Activated CD4-positive, alpha-beta T cell treated with anti-CD3 and anti-CD28 coated beads for 48 hours (primary cell): ENCODE results near the gene RNU6-9.

Experiments used
- DNase-seq: peaks from one replicate; pipeline ENCODE4 v3.0.0-alpha.2; 2020

The RNU6-9 gene

GRCh38 chr19:899336-900042, 6.2 kb downstream of the RNU6-9 start:
- DNase-seq: no peak

GRCh38 chr19:900043-900301, 6.7 kb downstream of the RNU6-9 start:
- DNase-seq: peak; percentile 22

DNA sequence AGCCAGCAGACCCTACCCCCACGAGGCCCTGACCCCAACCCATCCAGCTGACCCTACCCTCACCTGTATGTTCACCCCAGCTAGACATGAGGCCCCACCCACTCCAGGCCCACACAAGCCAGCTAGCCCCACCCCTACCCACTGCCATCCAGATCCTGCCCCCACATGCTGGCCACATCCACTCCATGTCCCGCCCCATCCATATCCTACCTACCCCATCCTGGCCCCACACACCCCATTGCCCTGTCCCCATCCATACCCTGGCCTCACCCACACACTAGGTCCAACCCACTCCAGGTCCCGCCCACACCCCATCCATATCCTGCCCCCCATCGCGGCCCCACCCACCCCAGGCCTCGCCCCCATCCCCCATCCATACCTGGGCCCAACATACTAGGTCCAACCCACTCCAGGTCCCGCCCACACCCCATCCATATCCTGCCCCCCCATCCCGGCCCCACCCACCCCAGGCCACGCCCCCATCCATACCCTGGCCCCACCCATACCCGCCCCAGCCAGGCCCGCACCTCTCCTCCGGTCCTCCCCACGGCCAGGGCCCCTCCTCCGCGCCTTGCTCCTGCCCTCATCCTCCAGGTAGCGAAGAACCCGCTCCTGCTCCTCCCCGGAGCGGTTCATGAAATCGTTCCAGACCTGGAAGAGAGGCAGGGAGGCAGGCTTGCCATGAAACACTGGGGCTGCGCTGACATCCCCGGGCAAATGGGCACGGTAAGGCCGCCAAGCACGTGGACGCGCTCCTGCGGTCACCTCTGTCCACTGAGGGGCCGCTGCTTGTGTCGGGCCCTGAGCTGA, 7.2 kb downstream of the RNU6-9 start:
- peak; percentile 40 for DNase-seq

DNA sequence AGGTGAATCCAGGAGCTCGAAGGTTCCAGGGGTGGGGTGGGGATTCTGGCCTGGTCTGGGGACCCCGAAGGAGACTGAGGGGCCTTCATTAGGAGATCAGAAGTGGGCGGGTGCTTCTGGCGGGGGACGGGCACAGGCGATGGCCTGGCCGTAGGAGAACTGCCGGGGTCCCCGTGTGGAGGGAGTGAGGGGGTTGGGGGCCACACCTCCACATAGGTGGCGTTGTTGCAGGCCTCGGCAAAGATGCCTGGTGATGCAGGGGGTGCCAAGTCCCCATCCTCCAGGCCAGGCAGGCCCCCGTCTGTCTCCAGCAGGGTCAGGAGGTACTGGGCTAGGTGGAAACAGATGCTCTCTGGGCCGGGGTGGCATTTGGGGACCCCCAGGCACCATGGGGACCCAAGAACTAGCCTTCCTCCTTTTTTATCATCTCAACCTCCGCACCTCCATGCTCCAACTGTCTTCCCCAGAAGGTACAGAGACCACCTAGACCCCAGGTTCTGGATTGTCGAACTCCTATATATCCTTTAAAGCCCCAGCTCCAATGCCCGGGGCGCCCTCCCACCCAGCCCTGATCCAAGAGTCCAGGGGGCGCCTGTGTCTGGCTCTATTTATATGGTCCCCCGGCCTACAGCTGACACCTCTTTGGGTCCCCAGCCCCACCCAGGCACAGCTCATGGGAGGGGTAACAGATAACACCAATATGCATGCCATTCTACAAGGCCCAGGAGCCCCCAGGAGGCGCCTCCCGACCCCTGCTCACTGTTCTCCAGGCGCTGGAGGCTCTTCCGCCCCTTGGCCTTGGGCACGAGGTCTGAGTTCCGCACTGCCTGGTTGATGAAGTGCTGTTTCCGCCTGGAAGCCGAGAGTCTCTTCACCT, 8.2 kb downstream of the RNU6-9 start:
- no peak for DNase-seq

DNA sequence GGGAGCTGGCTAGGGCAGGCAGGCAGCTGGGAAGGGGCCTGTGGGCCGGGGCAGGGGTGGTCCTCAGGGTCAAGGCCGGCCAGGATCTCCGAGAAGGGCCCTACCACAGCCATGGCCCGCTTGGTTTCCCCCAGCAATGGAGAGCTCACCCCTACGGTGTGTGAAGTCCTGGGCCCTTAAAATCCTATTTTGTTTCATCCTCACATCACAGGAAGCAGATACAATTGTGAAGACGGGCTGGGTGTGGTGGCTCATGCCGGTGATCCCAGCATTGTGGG, 8.7 kb downstream of the RNU6-9 start:
- no peak for DNase-seq

DNA sequence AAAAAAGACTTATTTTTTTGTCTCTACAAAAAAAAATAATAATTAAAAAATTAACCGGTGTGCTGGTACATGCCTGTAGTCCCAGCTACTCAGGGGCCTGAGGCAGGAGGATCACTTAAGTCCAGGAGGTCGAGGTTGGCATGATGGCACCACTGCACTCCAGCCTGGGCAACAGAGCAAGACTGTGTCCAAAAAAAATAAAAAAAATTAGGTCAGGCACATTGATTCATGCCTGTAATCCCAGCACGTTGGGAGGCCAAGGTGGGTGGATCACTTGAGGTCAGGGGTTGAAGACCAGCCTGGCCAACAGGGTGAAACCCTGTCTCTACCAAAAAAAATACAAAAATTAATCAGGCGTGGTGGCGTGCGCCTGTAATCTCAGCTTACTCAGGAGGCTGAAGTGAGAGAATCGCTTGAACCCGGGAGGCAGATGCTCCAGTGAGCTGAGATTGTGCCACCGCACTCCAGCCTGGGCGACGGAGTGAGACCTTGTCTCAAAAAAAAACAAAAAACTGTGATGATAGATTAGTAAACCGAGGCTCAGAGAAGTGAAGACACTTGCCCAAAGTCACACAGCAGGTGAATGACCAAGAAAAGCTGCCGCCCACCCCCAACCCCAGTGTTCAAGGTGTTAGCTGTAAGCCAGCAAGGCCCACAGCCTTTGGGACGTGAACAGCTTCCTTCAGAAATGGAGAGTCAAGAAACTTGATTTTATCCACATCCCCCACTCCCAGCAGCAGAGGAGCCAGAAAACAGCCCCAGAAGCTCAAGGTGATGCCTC, 9.4 kb downstream of the RNU6-9 start:
- no peak for DNase-seq

GRCh38 chr19:903266-903797, 10.0 kb downstream of the RNU6-9 start:
- no peak for DNase-seq

GRCh38 chr19:904545-904944, 11.3 kb downstream of the RNU6-9 start:
- DNase-seq: no peak

DNA sequence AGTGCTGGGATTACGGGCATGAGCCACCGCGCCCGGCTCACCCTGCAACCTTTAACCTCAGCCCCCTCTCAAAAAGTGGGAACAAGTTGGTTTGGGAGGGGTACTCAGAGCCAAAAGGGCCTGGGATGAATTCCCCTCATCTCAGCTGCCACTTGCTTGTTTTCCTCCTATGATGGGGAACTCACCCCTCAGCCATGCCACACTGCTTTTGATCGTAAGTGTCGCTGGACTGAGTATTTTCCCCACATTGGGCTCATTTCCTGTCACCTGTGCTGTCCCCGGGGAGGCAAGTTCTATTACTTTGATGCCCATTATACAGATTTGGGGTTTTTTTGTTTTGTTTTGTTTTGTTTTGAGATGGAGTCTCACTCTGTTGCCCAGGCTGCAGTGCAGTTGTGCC, 13.2 kb downstream of the RNU6-9 start:
- no peak for DNase-seq

DNA sequence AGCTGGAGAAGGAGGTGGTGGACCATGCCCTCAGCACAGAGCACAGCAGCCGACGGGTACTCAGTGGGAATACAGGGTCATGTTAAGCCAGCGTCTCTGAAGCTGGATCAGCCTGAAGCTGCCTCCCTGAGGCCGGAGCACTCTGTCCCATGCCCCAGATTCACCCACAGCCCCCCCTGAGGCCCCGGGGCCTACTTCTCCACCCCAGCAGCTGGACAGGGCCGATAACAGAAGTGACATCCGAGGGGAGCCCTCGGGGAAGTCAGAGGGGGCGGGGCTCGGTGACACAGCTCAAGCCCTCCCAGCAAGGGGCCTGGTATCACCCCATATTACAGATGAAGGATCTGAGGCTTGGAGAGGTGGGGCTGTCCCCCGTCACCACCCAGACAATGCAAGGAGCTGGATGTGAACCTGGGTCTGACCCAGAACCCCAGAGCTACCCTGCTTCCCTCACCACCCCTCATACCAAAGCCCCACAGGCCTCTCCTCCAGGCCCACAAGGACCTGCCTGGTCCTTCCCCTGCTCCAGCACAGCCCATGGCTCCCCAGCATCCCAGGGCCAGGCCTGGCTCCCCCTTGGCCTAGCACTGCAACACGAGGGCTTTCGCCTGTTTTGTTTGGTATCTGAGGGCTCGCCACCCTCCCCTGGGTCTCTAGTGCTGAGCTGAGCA, 14.0 kb downstream of the RNU6-9 start:
- peak; percentile 52 for DNase-seq

DNA sequence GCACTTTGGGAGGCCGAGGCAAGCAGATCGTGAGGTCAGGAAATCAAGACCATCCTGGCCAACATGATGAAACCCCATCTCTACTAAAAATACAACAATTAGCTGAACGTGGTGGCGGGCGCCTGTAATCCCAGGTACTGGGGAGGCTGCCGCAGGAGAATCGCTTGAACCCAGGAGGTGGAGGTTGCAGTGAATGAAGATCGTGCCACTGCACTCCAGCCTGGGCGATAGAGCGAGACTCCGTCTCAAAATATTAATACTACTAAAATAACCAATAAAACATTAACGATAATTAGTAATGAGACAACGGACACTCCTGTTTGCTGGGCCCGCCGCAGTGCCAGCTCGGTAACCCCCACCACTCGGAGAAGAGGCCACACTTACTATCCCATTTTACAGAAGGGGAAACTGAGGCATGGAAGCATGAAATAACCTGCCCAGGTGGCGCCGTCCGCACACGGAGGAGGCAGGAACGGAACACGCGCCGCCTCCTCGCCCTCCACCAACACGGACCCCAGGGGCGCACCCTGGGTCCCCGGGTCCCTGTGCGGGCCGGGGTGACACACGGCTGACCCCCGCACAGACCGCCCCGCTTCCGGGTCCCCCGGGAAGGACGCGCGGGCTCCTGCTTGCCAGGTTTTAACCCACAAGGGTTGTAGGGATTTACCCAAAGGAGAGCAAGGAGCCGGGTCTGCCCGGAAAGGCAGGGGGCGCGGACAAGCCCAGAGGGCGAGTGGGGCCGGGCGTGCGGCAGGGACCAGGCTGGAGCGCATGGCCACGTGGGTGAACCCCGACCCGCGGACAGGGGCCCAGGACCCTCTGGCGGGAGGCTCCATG, 18.1 kb downstream of the RNU6-9 start:
- DNase-seq: no peak

DNA sequence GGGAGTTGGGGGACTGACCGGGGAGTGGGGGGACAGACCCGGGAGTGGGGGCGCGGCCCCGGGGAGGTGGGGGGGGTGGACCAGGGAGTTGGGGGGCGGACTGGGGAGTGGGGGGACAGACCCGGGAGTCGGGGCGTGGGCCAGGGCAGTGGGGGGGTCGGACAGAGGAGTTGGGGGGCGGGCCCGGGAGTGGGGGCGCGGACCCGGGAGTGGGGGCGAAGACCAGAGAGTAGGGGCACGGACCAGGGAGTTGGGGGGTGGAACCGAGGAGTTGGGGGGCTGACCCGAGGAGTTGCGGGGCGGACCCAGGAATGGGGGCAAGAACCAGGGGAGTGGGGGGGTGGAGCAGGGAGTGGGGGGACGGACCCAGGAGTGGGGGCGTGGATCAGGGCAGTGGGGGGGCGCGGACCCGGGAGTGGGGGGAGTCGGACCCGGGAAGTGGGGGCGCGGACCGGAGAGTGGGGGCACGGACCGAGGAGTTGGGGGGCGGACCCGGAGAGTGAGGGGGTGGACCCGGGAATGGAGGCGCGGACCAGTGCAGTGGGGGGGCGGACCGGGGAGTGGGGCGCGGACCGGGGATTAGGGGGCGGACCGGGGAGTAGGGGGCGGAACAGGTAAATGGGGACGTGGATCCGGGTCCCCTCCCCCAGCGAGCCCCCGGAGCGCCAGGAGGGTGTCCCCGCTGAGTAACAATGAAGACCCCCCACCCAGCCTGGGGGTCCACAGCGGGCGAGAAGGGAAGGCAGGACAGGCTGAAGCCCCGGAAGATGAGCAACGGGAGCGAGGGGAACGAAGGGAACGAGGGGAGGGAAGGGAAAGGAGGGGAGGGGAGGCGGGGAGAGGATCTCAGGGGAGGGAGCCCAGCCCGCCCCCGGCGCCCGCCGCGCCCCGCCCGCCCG, 19.1 kb downstream of the RNU6-9 start:
- no peak for DNase-seq

DNA sequence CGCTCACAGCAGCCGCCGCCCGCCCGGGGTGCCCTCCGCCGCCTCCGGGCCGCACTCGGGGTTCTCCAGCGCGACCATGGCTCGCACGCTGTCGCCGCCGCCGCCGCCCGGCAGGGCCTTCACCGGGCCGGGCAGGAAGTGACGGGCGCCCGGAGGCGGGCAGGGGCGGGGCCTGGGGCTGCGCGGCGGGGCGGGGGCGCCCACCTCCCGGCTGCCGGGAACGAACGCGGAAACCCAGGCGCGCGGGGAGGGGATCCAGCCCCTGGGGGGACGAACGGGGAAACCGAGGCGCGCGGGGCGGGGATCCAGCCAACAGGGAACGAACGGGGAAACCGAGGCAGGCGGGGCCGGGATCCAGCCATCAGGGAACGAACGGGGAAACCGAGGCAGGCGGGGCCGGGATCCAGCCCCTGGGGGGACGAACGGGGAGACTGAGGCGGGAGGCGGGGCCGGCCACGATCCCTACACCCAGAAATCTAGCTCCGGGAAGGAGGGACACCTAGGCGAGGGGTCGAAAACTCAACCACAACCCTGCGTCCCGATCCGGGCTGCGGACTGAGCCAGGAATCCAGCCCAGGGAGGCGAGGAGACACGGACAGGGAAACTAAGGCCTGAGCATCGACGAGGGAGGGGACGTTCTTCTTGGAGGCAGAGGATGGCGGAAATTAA, 19.9 kb downstream of the RNU6-9 start, which contains the start of gene R3HDM4:
Gene R3HDM4, minus strand, starts transcription at position 140 of the 669 bp plus-strand sequence. Its CDS starts 62 bp downstream, at position 78.
- DNase-seq: peak; percentile 86

GRCh38 chr19:916645-917322, 23.5 kb downstream of the RNU6-9 start:
- DNase-seq: peak; percentile 68

GRCh38 chr19:917323-918151, 24.3 kb downstream of the RNU6-9 start, which contains the start of gene KISS1R:
Gene KISS1R, plus strand, starts transcription at chr19:917333. Its CDS starts 170 bp downstream, at chr19:917503.
- peak; percentile 48 for DNase-seq

- DNase-seq: no peak
Observed at GRCh38 chr19:918152-918437, 24.8 kb downstream of the RNU6-9 start.

- DNase-seq: peak; percentile 72
Observed at GRCh38 chr19:918481-919198, 25.4 kb downstream of the RNU6-9 start.
